HG02763 (cell line): ENCODE data around the gene CFAP107.
"Not testable (repeated sequence)": the region's sequence is repeated elsewhere in the genome, so short reads cannot be mapped to it uniquely, and the experiment has no call there.

ENCODE experiments used
- ATAC-seq: cut with Tn5 transposase; IDR thresholded peaks from one replicate; pipeline ENCODE4 v1.9.1; 2021; ENCODE audit warnings: mild to moderate bottlenecking, moderate library complexity; ENCODE audit not compliant: unreplicated experiment

Gene CFAP107, protein sequence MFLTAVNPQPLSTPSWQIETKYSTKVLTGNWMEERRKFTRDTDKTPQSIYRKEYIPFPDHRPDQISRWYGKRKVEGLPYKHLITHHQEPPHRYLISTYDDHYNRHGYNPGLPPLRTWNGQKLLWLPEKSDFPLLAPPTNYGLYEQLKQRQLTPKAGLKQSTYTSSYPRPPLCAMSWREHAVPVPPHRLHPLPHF

DNA sequence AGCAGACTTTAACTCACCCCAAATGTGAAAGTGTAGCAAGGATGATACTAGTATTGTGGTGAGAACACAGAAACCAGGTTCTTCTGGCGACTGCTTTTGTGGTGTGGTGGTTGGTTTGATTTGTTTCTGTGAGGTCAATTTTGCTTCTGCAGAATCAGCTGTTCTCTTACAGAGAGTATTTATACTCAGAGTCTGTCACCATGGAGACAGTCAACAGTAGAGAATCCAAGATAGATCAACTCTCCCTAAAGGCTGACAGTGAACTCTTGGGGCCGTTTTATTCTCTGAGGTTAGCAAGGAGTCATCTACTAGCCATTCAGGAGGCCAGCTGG lies at the start of gene CFAP107:
CFAP107 (plus strand) TSS at position 209 of the 332 bp plus-strand sequence. CDS start 231 bp downstream, outside the sequence.
- ATAC-seq: no peak

DNA sequence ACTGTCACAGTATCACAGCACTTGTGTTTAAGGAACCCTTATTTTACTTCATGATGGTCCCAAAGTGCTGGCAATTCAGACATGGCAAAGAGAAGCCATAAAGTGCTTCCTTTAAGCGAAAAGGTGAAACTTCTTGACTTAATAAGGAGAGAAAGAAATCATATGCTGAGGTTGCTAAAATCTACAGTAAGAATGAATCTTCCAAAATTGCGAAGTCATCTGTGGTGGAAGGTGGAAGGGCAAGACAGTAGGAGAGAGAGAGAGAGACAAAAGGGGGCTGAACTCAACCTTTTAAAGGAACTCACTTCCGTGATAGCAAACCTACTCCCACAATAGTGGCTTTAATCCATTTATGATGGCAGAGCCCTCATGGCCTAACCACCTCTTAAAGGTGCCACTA lies 49.3 kb upstream of the CFAP107 start:
- no peak for ATAC-seq

DNA sequence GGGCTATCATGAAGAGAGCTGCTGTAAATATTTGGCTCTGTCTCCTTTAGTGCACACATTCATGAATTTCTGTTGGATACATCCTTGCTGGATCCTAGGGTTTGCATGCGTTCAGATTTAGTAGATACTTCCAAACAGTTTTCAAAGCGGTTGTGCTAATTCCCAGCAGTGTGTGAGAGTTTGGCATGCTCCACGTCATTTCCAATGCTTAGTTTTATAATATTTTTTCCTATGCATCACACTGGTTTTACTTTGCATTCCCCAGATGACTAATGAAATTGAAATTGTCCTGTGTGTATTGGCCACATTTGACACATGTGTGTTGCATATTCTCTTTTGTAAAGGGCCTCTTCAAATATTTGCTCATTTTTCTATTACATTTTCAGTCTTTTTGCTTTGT lies 48.6 kb upstream of the CFAP107 start:
- ATAC-seq: no peak

DNA sequence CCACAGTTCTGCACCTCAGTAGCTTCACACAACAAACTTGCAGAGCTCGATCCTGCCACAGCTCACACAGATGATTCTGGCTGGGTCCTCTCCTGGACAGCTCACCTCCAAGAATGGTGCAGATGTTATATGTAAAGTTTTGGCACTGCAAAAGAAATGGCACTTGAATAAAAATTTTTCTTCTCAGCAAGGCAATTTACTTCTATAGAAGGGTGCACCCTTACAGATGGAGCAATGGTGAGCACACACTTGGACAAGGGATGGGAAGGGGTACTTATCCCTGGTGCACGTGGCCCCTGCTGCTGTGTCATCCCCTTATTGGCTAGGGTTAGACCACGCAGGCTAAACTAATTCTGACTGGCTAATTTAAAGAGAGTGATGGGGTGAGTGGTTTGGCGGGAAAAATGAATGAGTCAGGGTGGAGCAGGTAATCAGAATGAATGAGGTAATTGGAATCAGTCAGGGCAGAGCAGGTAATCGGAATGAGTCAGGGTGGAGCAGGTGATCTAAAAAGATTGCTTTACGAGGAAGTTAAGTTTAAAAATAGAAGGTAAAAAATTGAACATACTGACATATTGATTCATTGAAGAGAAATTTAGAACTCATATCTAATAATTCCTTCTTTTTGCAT lies 42.1 kb upstream of the CFAP107 start:
- ATAC-seq: no peak

DNA sequence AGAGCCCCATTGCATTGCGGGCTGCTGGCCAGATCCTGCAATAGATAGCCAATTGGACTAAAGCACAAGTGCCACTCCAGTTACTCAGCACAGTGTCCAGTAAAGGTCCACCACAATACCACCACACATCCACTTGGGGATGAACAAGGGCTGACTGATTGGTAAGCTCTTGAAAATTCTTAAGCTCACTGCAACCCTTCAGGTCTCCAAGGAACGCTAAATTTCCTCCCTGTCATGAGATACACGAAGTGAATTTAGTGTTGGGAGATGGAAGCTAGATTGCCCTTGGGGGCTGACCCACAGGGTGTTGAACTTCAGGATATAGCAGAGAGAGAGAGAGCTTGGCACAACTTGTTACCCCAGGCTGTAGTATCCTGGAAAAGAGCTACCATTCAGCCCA lies 39.9 kb upstream of the CFAP107 start:
- ATAC-seq: no peak

DNA sequence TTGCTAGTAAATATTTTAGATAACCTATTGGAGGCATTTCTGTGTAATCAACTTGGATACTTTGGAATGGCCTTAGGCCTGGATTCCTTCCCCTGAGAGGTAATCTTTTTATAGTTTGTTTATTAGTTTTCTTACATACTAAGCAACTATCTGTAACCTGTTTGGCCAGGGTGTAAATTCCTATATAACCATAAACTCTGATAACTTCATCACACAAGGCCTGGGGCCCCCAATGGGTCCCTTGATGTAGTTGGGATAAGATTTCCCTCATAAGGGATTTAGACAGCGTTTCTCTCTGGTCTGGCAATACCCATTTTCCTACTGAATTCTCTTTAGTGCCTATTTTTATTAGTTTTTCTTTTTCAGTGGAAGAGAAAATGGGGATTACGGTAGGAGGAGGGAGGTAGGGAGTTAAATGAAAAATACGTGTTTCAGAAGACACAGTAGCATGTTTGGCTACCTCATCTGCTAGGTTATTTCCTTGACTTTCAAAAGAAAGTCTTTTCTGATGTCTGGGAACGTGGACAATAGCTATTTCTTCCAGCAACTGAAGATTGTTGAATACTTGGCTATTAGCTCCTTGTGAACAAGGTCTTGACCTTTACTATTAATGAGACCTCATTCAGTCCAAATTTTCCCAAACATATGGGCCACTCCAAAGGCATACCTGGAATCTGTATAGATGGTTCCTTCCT lies 37.5 kb upstream of the CFAP107 start:
- no peak for ATAC-seq

DNA sequence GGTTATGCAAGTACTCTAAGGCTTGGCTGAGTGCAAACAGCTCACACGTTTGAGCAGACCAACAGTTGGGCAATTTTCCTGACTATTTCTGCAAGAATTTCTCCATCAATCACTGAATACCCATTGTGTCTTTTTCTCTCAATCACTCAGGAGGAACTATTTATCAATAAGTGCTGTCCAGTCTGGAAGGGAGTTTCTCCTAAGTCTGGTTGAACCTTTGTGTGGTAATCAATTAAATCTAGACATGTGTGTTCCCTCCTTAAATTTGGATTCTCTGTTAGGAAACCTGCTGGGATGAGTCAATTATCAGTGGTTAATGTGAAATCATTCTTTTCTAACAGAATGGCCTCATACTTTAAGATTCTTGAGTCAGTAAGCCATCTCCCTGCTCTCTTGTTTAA lies 36.9 kb upstream of the CFAP107 start:
- ATAC-seq: no peak

DNA sequence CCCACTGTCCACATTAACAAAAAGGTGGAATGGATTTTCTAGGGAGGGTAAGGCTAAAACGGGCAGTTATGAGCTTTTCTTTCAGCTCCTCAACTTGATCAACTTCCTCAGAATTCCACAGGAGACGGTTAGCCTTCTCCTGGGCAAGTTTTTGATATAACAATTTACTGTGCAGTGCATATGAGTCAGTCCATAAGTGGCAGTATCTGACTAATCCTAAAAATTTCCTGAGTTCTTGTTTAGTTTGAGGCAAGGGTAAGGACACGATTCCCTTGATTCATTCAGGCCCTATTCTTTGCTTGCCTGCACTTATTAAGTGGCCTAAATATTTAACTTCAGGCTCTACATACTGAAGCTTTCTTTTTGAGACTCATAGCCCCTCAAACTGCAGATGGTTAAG lies 36.3 kb upstream of the CFAP107 start:
- ATAC-seq: no peak

DNA sequence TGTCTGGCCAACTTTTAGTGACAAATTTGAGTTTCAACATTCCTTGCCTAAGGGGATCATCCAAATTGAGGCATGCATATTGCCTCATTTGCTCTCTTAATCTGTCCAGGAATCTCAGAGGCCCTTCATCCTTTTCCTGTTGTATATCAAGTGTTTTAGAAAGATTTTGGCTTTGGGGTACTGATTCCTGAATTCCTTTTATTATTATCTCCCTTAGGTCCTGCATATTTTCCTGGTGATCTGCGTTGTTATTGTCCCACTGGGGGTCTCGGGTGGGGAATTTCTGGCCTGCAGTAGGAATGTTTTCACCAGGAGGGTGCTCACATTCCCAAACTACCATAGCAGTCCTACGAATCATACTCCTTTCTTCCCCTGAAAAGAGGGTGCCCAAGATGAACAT lies 34.5 kb upstream of the CFAP107 start:
- ATAC-seq: no peak

DNA sequence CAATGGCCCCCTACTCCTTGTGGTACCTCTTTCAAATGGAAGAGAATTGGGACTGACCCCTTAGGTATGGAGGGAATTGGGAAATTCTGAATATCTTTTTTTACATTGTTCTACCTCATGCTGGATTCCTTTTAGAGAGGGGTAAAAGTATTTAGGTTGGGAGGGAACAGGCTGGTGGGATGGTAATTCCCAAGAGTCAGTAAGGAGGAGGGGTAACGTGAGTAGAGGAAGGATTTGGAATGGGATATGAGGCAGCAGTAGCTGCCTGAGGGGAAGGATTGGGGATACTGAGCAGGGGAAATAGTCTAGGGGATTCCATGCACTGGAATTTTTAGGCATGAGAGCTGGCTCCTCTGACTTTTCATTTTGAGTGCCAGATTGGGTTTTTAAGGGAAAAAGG lies 33.9 kb upstream of the CFAP107 start:
- ATAC-seq: no peak

DNA sequence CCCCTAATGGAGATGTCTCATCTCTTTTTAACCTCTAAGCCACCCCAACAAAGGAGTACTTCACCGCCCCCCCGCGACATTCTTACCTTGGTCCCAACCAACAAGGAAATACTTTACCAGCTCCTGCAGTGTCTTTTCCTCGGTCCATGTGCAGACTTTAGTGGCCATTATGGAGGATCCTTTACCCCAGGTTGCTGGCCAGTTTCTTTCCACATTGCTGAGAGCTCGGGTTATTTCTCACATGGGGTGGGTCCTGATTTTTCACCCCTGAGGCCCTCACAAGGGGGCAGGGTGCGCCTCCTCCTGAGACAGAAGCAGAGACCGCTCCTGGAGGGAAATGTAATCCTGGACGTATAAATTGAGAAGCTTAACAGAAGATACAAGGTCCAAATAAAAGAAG lies 33.1 kb upstream of the CFAP107 start:
- no peak for ATAC-seq

DNA sequence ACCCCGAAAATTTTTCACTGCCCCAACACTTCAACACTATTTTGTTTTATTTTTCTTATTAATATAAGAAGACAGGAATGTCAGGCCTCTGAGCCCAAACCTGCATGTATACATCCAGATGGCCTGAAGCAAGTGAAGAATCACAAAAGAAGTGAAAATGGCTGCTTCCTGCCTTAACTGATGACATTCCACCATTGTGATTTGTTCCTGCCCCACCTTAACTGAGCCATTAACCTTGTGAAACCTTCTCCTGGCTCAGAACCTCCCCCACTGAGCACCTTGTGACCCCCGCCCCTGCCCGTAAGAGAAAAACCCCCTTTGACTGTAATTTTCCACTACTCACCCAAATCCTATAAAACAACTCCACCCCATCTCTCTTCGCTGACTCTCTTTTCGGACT lies 32.3 kb upstream of the CFAP107 start:
- ATAC-seq: not testable (repeated sequence)

DNA sequence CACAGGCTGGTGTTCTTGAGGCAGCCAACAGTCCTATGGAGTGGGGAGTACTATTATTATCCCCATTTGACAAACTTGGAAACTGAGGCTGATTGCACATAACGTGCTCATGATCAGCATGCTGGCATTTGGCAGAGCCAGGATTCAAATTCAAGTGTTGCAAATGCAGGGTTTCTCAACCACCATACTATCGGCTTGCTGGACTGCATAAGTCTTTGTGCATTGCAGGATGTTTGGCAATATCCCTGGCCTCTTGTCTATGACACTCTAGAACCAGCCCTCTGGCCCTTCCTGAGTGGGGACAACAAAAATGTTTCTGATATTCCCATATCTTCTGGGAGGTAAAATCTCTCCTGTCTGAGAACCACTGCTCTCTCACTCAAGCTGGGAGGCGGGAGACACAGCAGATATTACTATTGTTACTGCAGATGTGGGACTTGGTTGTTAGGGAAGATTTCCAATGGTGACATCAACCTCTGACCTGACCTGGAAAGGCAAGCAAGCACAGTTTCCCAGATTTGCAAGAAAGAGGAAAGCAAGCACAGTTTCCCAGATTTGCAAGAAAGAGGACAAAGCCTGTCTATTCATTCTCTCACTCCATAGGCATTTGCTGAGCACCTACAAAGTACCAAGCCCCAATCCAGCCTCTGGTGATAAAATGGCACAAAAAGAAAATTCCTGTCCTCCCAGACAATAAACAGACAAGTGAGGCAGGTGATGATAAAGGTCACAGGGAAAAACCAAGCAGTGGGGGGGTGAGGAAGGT lies 31.1 kb upstream of the CFAP107 start:
- ATAC-seq: no peak

DNA sequence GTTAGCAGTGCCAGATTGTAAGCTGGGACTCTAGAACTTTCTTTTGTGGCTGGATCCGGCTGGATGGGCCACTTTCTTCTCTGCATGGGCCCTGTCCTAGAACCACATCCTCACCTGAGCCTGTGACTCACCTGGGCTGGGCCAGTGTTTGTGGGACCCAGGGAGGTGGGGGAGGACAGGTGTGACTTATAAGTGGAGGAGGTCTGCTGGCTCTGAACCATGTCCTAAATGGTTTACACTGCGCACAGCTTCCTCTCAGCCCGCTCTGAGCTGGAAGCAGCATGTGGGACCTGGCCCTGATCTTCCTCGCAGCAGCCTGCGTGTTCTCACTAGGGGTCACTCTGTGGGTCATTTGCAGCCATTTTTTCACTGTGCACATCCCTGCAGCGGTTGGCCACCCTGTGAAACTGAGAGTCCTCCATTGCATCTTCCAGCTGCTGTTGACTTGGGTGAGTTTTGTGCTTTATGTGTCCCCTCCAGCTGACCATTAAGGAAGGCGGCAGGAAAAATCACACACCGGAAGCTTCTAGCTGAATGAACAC lies 30.0 kb upstream of the CFAP107 start, which contains the start of gene AADACL3:
AADACL3 (plus strand) TSS at position 215 of the 542 bp plus-strand sequence; CDS start at position 282, 67 bp downstream.
- no peak for ATAC-seq

DNA sequence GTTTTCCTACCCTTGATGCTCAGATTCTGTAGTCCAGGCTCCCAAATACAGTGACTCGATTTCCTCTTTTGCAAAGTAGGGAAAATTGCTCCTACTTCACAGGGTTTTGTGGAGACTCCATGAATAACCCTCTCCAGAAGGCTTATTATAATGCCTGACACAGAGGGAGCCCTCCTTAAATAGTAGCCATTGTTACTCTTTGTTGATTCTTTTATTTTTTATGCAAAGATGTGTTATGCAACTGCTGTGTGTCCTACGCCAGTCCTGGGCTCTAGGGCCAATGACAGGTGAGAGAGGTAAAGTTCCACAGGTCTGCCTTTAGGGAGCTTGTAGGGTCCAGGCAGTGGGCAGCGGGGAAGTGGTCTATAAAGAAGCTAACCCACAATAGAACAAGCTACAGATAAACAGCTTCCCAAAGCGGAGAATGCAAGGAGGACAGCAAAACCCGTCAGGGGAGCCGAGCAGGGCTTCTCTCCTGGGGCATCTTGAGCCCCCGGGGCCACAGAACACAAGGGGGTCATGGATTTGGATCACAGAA lies 28.6 kb upstream of the CFAP107 start:
- ATAC-seq: no peak

DNA sequence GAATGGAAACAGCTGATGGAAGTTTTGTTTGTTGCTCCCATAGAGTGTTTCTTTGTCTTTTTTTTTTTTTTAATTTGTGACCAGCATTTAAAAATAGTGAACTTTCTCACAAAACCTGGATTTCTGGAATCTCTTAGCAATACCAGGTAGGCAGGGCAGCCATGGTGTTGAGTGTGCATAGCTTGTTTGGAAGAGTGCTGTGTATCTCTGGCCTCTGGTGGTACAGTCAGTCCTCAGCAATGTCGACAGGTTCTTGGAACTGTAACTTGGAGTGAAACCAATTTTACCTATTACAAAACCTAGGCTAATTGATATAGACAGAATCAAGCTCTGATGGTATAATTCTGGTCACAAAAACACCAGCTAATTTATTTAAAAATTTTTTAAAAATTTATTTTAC lies 23.4 kb upstream of the CFAP107 start:
- ATAC-seq: no peak

DNA sequence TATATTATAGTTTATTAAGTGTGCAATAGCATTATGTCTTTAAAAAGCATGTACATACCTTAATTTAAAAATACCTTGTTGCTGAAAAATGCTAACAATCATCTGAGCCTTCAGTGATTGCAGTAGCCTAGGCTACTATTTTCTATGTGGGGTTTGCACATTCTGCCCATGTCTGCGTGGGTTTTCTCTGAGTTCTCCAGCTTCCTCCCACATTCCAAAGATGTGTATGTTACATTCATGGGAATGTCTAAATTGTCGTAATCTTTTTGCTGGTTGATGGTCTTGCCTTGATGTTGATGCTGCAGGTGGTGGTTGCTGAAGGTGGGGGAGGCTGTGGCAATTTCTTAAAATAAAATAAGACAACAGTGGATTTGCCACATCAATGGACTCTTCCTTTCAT lies 17.6 kb upstream of the CFAP107 start:
- no peak for ATAC-seq

DNA sequence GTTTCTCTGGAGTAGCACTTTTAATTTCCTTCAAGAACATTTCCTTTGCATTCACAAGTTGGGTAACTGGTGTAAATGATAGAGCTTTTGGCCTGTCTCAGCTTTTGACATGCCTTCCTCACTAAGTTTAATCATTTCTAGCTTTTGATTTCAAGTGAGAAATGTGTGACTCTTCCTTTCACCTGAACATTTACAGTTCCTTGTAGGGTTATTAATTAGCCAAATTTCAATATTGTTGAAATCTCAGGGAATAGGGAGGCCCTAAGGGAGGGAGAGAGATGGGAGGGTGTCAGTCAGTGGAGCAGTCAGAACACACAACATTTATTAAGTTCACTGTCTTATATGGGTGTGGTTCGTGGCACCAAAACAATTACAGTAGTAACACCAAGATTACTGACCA lies 15.8 kb upstream of the CFAP107 start:
- no peak for ATAC-seq

DNA sequence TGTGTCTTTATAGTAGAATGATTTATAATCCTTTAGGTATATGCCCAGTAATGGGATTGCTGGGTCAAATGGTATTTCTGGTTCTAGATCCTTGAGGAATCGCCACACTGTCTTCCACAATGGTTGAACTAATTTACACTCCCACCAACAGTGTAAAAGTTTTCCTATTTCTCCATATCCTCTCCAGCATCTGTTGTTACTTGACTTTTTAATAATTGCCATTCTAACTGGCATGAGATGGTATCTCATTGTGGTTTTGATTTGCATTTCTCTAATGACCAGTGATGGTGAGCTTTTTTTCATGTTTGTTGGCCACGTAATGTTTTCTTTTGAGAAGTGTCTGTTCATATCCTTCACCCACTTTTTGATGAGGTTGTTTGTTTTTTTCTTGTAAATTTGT lies 14.9 kb upstream of the CFAP107 start:
- ATAC-seq: not testable (repeated sequence)

DNA sequence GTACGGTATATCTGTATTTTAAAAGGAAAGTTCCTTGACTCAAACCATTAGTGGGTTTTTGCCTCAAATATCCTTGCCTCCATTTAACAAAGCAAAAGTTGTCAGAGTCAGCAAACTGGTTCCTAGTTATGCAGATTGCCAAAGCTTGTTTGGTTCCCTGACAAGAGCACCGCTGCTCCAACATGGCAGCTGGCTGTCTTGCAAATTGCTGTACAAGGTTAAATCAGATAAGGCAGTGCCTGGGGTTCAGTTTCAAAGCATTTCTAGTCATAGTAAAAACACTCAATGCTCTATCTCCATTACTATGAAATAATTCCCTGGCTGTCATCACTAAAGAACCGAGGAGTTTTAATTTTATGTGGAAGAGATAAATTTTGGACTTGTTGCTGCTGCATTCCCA lies 11.3 kb upstream of the CFAP107 start:
- no peak for ATAC-seq

DNA sequence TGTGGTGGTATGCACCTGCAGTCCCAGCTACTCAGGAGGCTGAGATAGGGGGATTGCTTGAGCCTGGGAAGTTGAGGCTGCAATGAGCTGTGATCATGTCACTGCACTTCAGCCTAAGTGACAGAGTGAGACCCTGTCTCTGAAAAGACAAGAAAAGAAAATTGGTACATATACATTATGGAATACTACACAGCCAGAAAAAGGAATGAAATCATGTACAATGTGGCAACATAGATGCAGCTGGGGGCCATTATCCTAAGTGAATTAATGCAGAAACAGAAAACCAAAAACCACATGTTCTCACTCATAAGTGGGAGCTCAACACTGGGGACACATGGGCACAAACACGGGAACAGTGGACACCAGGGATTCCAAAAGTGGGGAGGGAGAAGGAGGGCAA lies 7.1 kb upstream of the CFAP107 start:
- ATAC-seq: no peak
